BE2C (cell line): Measurements from ENCODE around the gene PPP3CA.

Experiments
- DNase-seq: peaks from one replicate; pipeline ENCODE4 v3.0.0-alpha.2; 2020
- H3K27me3 ChIP-seq: fragments of 250-450 bp; sonication (Bioruptor Pico); 2 replicates; pipeline ENCODE4 v1.5.1; 2020; ENCODE audit warnings: mild to moderate bottlenecking
- H3K36me3 ChIP-seq: fragments of 250-450 bp; sonication (Bioruptor Pico); 2 replicates; pipeline ENCODE4 v1.5.1; 2020; ENCODE audit warnings: mild to moderate bottlenecking
- H3K4me1 ChIP-seq: fragments of 250-450 bp; sonication (Bioruptor Pico); 2 replicates; pipeline ENCODE4 v1.5.1; 2020
- H3K4me3 ChIP-seq: 2 replicates; pipeline ENCODE4 v1.5.1; 2011; ENCODE audit warnings: low read depth, low read length
- H3K9me3 ChIP-seq: fragments of 250-450 bp; sonication (Bioruptor Pico); 2 replicates; pipeline ENCODE4 v1.5.1; 2020
- CTCF ChIP-seq: IDR thresholded peaks from 2 replicates; pipeline ENCODE4 v1.5.1; 2012; ENCODE audit warnings: mild to moderate bottlenecking, low read depth, low read length

PPP3CA gene

GRCh38 chr4:101014417-101014816 is 332.9 kb downstream of the PPP3CA start:
- Histone ChIP-seq H3K27me3 (no peaks in the 10 kb centered on the region), H3K4me1 (no peaks in the 10 kb centered on the region), H3K36me3 (no peaks in the 10 kb centered on the region), H3K4me3 (no peak overlapping the region), H3K9me3 (no peaks in the 10 kb centered on the region)
- DNase-seq, result no peak
- no peak for TF ChIP-seq CTCF

GRCh38 chr4:101010987-101011386 is 336.3 kb downstream of the PPP3CA start:
- no peak for DNase-seq
- Histone ChIP-seq H3K4me3 (no peak overlapping the region), H3K36me3 (no peaks in the 10 kb centered on the region), H3K4me1 (no peaks in the 10 kb centered on the region), H3K9me3 (no peaks in the 10 kb centered on the region), H3K27me3 (no peaks in the 10 kb centered on the region)
- no peak for TF ChIP-seq CTCF

GRCh38 chr4:101009471-101009870 is 337.9 kb downstream of the PPP3CA start:
- H3K36me3 ChIP-seq, result no peaks in the 10 kb centered on the region
- no peaks in the 10 kb centered on the region for H3K9me3 ChIP-seq
- DNase-seq, result no peak
- H3K27me3 ChIP-seq, result no peaks in the 10 kb centered on the region
- H3K4me3 ChIP-seq, result no peak overlapping the region
- no peaks in the 10 kb centered on the region for H3K4me1 ChIP-seq
- no peak for TF ChIP-seq CTCF

GRCh38 chr4:101008503-101008902 is 338.8 kb downstream of the PPP3CA start:
- H3K4me3 ChIP-seq, result no peak overlapping the region
- H3K36me3 ChIP-seq, result no peaks in the 10 kb centered on the region
- no peak for DNase-seq

GRCh38 chr4:101005659-101006058 is 341.7 kb downstream of the PPP3CA start:
- no peaks in the 10 kb centered on the region for H3K36me3 ChIP-seq

More at GRCh38 chr4:101008503-101008902, 338.8 kb downstream of the PPP3CA start:
- Histone ChIP-seq H3K4me1 (no peaks in the 10 kb centered on the region), H3K27me3 (no peaks in the 10 kb centered on the region), H3K9me3 (no peaks in the 10 kb centered on the region)
- TF ChIP-seq CTCF, result no peak

GRCh38 chr4:101000496-101000895 is 346.8 kb downstream of the PPP3CA start:
- no peaks in the 10 kb centered on the region for H3K27me3 ChIP-seq
- H3K4me1 ChIP-seq, result no peaks in the 10 kb centered on the region
- no peak overlapping the region for H3K4me3 ChIP-seq
- no peaks in the 10 kb centered on the region for H3K9me3 ChIP-seq
- no peaks in the 10 kb centered on the region for H3K36me3 ChIP-seq
- TF ChIP-seq CTCF, result no peak
- no peak for DNase-seq

More at GRCh38 chr4:101005659-101006058, 341.7 kb downstream of the PPP3CA start:
- no peaks in the 10 kb centered on the region for H3K9me3 ChIP-seq
- H3K27me3 ChIP-seq, result no peaks in the 10 kb centered on the region
- H3K4me1 ChIP-seq, result no peaks in the 10 kb centered on the region
- TF ChIP-seq CTCF, result no peak
- DNase-seq, result no peak
- H3K4me3 ChIP-seq, result no peak overlapping the region
